Keratinocyte (primary cell): Measurements from ENCODE around the gene SH3PXD2A.

Experiments used
- CTCF ChIP-seq, 3 experiments: IDR thresholded peaks in 1 of 3; conservative IDR thresholded peaks in 1 of 3; optimal IDR thresholded peaks in 1 of 3; 2 replicates in 2 of 3; 3 replicates in 1 of 3; pipeline versions ENCODE3 to v1.5.1; 2011; ENCODE audit warnings: low read length in 3 of 3, mild to moderate bottlenecking in 3 of 3, moderate library complexity in 2 of 3, control low read depth in 1 of 3, inconsistent platforms in 1 of 3; ENCODE audit not compliant: insufficient read depth in 2 of 3; ENCODE audit errors: extremely low read depth in 1 of 3
- EZH2 ChIP-seq: IDR thresholded peaks from one replicate; pipeline ENCODE4 v1.6.1; 2012; ENCODE audit warnings: inconsistent platforms, mild to moderate bottlenecking, low read length, moderate library complexity

GRCh38 chr10:103671126-103671895, 184.1 kb downstream of the SH3PXD2A start:
- no peak for TF ChIP-seq CTCF (optimal IDR thresholded peaks at IDR 0.05 in 1 of 3, IDR thresholded peaks at IDR 0.05 in 1 of 3, conservative IDR thresholded peaks at IDR 0.05 in 1 of 3; ENCODE audit: extremely low read depth in 1 of 3, insufficient read depth in 2 of 3, low read length in 3 of 3)
- no peak for TF ChIP-seq EZH2
